Thoracic aorta (tissue), 2 donors: ENCODE measurements around the gene RNF2. TPM values are rescaled to one million over a fixed set of nuclear protein-coding genes. Genes with fewer than 3 reads are reported as not detected.

Experiments
- ATAC-seq: fragments of 150-250 bp; one replicate; pipeline ENCODE4 v1.8.0; 2017; ENCODE audit warnings: low read depth; ENCODE audit not compliant: insufficient number of reproducible peaks, low FRiP score
- DNase-seq: peaks from one replicate; pipeline ENCODE4 v3.0.0-alpha.2; 2020; ENCODE audit warnings: low spot score
- H3K27ac ChIP-seq, 2 donors: fragments of 200-600 bp; sonication (generic); 1 replicate in 1 of 2; 2 replicates in 1 of 2; pipeline ENCODE4 v1.5.1; 2016; ENCODE audit warnings: mild to moderate bottlenecking in 2 of 2, moderate library complexity in 2 of 2
- H3K27me3 ChIP-seq: fragments of 200-600 bp; sonication (generic); replicated peaks from 2 replicates; pipeline ENCODE4 v1.6.0; 2016; ENCODE audit warnings: mild to moderate bottlenecking; ENCODE audit not compliant: insufficient read depth
- H3K36me3 ChIP-seq: fragments of 200-600 bp; sonication (generic); one replicate; pipeline ENCODE4 v1.5.1; 2016
- H3K4me1 ChIP-seq, 2 donors: fragments of 200-600 bp; sonication (generic); 1 replicate in 1 of 2; 2 replicates in 1 of 2; pipeline versions ENCODE4 v1.5.1 to v1.6.0; 2016; ENCODE audit warnings: low read depth in 2 of 2, mild to moderate bottlenecking in 1 of 2; ENCODE audit not compliant: control insufficient read depth in 1 of 2
- H3K4me3 ChIP-seq: fragments of 200-600 bp; sonication (generic); 2 replicates; pipeline ENCODE4 v1.5.1; 2016; ENCODE audit warnings: mild to moderate bottlenecking
- H3K9me3 ChIP-seq: fragments of 200-600 bp; sonication (generic); 2 replicates; pipeline ENCODE4 v1.5.1; 2016
- CTCF ChIP-seq: fragments of 200-600 bp; sonication (generic); IDR thresholded peaks from one replicate; pipeline ENCODE4 v1.5.1; 2019; ENCODE audit warnings: antibody characterized with exemption
- total RNA-seq, 2 donors: library from RNA; depleted of rRNA; stranded (reverse); fragments of >200 nt; gene quantifications; one replicate each; pipeline versions ENCODE4 v1.1.0 to v1.2.3, GENCODE V29; 2016

The RNF2 gene
- total RNA-seq, 2 donors from 2014 or later: 13.8 to 15.7 TPM

GRCh38 chr1:185066181-185066580 lies 20.8 kb downstream of the RNF2 start:
- ATAC-seq (no peak), DNase-seq (no peak)
- Histone ChIP-seq H3K27me3 (no peaks in the 10 kb centered on the region), H3K4me3 (no peak overlapping the region), H3K27ac (no peak overlapping the region), H3K4me1 (peaks cover 0 to 26% of the 10 kb centered on the region in 2 donors), H3K9me3 (no peaks in the 10 kb centered on the region), H3K36me3 (no peaks in the 10 kb centered on the region)
- TF ChIP-seq CTCF: no peak

- Histone ChIP-seq H3K27ac (no peak overlapping the region), H3K4me3 (no peak overlapping the region), H3K36me3 (no peaks in the 10 kb centered on the region), H3K9me3 (no peaks in the 10 kb centered on the region), H3K27me3 (no peaks in the 10 kb centered on the region), H3K4me1 (peaks cover 0 to 18% of the 10 kb centered on the region in 2 donors)
- DNase-seq: no peak
- ATAC-seq: no peak
- TF ChIP-seq CTCF: no peak
Measured at GRCh38 chr1:185068341-185068740, 23.0 kb downstream of the RNF2 start.

- no peak for TF ChIP-seq CTCF
- no peak overlapping the region for H3K4me3 ChIP-seq
- peaks cover 0 to 17% of the 10 kb centered on the region in 2 donors for H3K4me1 ChIP-seq
- no peaks in the 10 kb centered on the region for H3K36me3 ChIP-seq
- H3K27me3 ChIP-seq: no peaks in the 10 kb centered on the region
- H3K27ac ChIP-seq: no peak overlapping the region
- DNase-seq (no peak), ATAC-seq (no peak)
- H3K9me3 ChIP-seq: no peaks in the 10 kb centered on the region
Measured at GRCh38 chr1:185069202-185069772, 23.9 kb downstream of the RNF2 start.

GRCh38 chr1:185070051-185070450 lies 24.7 kb downstream of the RNF2 start:
- no peak for DNase-seq
- Histone ChIP-seq H3K27me3 (no peaks in the 10 kb centered on the region), H3K4me3 (no peak overlapping the region), H3K4me1 (peaks cover 0 to 17% of the 10 kb centered on the region in 2 donors), H3K9me3 (no peaks in the 10 kb centered on the region), H3K36me3 (no peaks in the 10 kb centered on the region), H3K27ac (no peak overlapping the region)
- no peak for TF ChIP-seq CTCF
- no peak for ATAC-seq

- ATAC-seq (no peak), DNase-seq (no peak)
- TF ChIP-seq CTCF: no peak
- Histone ChIP-seq H3K9me3 (no peaks in the 10 kb centered on the region), H3K4me1 (peaks cover 0 to 8% of the 10 kb centered on the region in 2 donors), H3K27me3 (no peaks in the 10 kb centered on the region), H3K27ac (no peak overlapping the region), H3K36me3 (no peaks in the 10 kb centered on the region), H3K4me3 (no peak overlapping the region)
Measured at GRCh38 chr1:185073725-185074124, 28.4 kb downstream of the RNF2 start.
